ENCODE data around the gene PEX5.
A peak's percentile ranks its signal among the peaks of the same experiment; 100 is the strongest.
"Not testable (repeated sequence)": the region's sequence is repeated elsewhere in the genome, so short reads cannot be mapped to it uniquely, and the experiment has no call there.

Gene PEX5

DNA sequence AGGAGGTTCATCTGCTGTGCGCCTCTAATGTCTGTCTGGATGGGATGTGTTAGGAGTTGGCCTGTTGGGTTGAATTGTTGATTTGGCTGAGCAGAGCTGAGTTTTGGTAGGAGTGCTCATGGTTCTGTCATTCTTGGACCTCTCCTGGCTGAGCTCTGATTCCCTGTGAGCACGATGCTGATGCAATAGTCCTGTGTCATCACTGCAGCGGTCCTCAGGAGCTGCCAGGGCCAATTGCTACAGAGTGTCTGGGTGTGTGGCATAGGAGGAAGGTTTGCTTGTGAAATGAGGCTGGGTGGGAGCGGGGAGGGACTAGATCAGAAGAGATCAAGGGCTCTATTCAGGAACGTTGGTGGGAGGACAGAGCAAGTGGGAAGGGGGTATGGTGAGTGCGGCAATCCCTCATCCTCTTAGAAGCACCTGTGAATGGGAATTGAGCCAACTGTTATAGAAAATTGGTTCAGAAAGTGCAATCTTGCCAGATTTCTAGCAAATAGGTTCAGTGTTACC is 21.2 kb downstream of the PEX5 start:
- Histone ChIP-seq H3K4me3 (ENCODE audit: low read depth, low read length) (no peak overlapping the region), H3K27ac (no peak overlapping the region), H3K27me3 (ENCODE audit: insufficient read depth, low read depth, severe bottlenecking) (no peaks in the 10 kb centered on the region), H3K9me3 (ENCODE audit: severe bottlenecking) (no peaks in the 10 kb centered on the region), H3K36me3 (peaks cover 41% of the 10 kb centered on the region)
- TF ChIP-seq, protein P1, sequence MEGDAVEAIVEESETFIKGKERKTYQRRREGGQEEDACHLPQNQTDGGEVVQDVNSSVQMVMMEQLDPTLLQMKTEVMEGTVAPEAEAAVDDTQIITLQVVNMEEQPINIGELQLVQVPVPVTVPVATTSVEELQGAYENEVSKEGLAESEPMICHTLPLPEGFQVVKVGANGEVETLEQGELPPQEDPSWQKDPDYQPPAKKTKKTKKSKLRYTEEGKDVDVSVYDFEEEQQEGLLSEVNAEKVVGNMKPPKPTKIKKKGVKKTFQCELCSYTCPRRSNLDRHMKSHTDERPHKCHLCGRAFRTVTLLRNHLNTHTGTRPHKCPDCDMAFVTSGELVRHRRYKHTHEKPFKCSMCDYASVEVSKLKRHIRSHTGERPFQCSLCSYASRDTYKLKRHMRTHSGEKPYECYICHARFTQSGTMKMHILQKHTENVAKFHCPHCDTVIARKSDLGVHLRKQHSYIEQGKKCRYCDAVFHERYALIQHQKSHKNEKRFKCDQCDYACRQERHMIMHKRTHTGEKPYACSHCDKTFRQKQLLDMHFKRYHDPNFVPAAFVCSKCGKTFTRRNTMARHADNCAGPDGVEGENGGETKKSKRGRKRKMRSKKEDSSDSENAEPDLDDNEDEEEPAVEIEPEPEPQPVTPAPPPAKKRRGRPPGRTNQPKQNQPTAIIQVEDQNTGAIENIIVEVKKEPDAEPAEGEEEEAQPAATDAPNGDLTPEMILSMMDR (IDR thresholded peaks at IDR 0.05; ENCODE audit: low read depth, low read length), result no peak
- DNase-seq, result no peak

DNA sequence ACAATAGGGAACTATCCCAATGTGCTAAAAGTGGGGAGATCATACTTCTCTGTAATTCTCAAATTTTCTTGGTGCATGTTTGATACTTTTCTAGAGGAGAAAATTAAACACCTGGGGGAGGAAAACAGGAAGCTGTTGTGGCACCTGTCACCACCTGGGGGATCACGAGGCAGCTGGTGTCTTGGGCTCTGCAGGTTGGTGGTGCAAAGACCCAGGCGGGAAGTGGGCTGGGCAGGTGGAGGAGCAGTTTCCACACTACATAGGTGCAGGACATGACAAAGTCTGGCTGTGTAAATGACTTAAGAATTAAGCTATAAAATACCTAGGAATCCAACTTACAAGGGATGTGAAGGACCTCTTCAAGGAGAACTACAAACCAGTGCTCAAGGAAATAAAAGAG is 23.2 kb downstream of the PEX5 start:
- Histone ChIP-seq H3K27me3 (ENCODE audit: insufficient read depth, low read depth, severe bottlenecking) (no peaks in the 10 kb centered on the region), H3K9me3 (ENCODE audit: severe bottlenecking) (no peaks in the 10 kb centered on the region), H3K27ac (no peak overlapping the region), H3K36me3 (peaks cover 28% of the 10 kb centered on the region), H3K4me3 (ENCODE audit: low read depth, low read length) (no peak overlapping the region)
- no peak for DNase-seq
- TF ChIP-seq, protein P1 (IDR thresholded peaks at IDR 0.05; ENCODE audit: low read depth, low read length), result no peak

DNA sequence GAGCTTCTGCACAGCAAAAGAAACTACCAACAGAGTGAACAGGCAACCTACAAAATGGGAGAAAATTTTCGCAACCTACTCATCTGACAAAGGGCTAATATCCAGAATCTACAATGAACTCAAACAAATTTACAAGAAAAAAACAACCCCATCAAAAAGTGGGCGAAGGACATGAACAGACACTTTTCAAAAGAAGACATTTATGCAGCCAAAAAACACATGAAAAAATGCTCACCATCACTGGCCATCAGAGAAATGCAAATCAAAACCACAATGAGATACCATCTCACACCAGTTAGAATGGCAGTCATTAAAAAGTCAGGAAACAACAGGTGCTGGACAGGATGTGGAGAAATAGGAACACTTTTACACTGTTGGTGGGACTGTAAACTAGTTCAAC is 24.3 kb downstream of the PEX5 start:
- not testable (repeated sequence) for H3K27me3 ChIP-seq (ENCODE audit: insufficient read depth, low read depth, severe bottlenecking); H3K27ac ChIP-seq; H3K9me3 ChIP-seq (ENCODE audit: severe bottlenecking); DNase-seq; H3K4me3 ChIP-seq (ENCODE audit: low read depth, low read length)
- peaks cover 19% of the 10 kb centered on the region for H3K36me3 ChIP-seq

DNA sequence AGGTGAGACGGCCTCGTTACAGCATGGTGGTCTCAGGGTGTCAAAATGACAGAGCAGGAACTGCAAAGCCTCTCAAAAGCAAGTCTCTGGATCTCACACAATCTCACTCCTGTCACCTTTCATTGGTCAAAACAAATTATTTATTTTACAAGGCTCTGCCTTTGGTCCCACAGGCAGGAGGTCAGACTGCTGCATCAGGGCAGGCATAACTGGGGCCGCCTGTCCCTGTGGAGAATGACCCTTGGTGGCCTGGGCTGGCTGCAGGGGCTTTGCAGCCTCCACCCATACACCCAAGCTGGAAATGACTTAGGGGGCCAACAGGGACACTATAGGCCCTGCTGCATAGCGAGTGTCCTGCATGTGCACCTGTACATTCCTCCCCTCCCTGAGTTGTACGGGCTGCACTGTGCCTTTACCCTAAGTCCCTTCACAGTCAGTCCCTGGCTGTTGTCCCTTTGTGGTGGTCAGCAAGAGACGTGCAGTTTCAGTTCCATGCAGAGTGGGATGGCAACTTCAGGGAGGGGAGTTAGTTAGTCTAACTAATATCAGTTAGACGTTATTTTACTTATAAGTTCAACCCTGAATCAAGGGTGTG is 28.1 kb downstream of the PEX5 start:
- DNase-seq, result no peak
- no peak overlapping the region for H3K4me3 ChIP-seq (ENCODE audit: low read depth, low read length)
- H3K9me3 ChIP-seq (ENCODE audit: severe bottlenecking), result no peaks in the 10 kb centered on the region
- TF ChIP-seq, protein P1 (IDR thresholded peaks at IDR 0.05; ENCODE audit: low read depth, low read length), result no peak
- no peaks in the 10 kb centered on the region for H3K27me3 ChIP-seq (ENCODE audit: insufficient read depth, low read depth, severe bottlenecking)
- H3K27ac ChIP-seq, result no peak overlapping the region
- H3K36me3 ChIP-seq, result no peaks in the 10 kb centered on the region

DNA sequence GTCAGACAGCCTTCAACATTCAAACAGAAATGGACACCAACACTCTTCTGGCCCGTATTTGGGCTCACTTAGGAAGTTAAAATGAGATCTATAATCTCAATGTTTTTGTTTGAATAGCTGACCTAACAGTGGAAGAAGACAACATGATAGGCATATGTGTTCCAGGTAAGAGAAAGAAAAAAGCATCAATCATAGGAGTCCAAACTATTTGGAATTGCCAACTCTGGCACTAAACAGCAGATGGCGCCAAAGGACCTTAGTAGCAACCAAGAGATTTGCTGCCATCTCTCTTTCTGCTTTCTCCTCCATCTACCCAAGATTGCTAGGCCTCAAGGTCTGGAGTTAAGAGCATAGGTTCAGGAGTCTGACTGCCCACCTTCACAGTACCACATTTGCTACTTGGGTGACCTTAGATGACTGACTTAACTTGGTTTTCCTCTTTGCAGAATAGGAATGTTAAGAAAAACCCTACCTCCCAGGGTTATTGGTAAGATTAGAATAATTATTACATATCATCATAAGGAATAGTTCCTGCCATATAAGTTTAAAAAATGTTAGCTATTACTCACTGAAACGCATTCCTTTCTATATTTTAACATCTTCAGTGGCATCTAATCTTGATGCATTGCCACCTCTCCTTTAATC is 30.2 kb downstream of the PEX5 start:
- Histone ChIP-seq H3K9me3 (ENCODE audit: severe bottlenecking) (no peaks in the 10 kb centered on the region), H3K27ac (no peak overlapping the region), H3K36me3 (no peaks in the 10 kb centered on the region), H3K4me3 (ENCODE audit: low read depth, low read length) (no peak overlapping the region), H3K27me3 (ENCODE audit: insufficient read depth, low read depth, severe bottlenecking) (no peaks in the 10 kb centered on the region)
- TF ChIP-seq, protein P1 (IDR thresholded peaks at IDR 0.05; ENCODE audit: low read depth, low read length), result peak; percentile 89
- peak; percentile 69 for DNase-seq

DNA sequence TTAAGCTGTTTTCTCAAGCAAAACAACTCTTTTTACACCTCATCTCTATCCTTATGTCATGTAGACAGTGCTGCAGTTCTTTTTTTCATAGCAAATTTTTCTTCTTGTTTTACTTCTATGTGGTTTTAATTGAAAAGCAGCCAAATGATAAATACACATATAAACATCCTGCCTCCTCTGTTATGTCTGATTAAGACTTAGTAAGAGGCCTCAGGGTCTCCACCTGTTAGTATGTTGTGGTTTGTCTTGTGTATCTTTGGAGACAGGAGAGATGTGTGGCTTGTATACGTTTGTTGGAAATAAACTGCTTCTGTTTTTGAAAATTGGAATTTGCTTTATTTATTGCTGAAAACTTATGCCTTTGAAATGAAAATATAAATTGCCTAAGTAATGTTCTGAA is 32.0 kb downstream of the PEX5 start:
- Histone ChIP-seq H3K9me3 (ENCODE audit: severe bottlenecking) (no peaks in the 10 kb centered on the region), H3K36me3 (no peaks in the 10 kb centered on the region), H3K27ac (no peak overlapping the region), H3K27me3 (ENCODE audit: insufficient read depth, low read depth, severe bottlenecking) (no peaks in the 10 kb centered on the region), H3K4me3 (ENCODE audit: low read depth, low read length) (no peak overlapping the region)
- TF ChIP-seq, protein P1 (IDR thresholded peaks at IDR 0.05; ENCODE audit: low read depth, low read length), result no peak
- DNase-seq, result no peak

All from WERI-Rb-1 (cell line).